NCI-H1092 (cell line): Measurements from ENCODE around the gene NCOR2.

ENCODE experiments used
- DNase-seq: peaks from one replicate; lab custom pipeline; 2025; lab: John Stamatoyannopoulos, UW

NCOR2 gene

GRCh38 chr12:124566997-124567672 is at the start of gene NCOR2:
Gene NCOR2 (minus strand): TSS chr12:124567612. CDS start chr12:124495251, 72,361 bp downstream.
- no peak for DNase-seq

- no peak for DNase-seq
Measured at GRCh38 chr12:124616394-124617221, 49.2 kb upstream of the NCOR2 start.

- no peak for DNase-seq
Measured at GRCh38 chr12:124614512-124615292, 47.3 kb upstream of the NCOR2 start.

- DNase-seq, result no peak
Measured at GRCh38 chr12:124613151-124613585, 45.8 kb upstream of the NCOR2 start.

- no peak for DNase-seq
Measured at GRCh38 chr12:124612410-124612680, 44.9 kb upstream of the NCOR2 start.

- DNase-seq, result no peak
Measured at GRCh38 chr12:124611559-124612409, 44.4 kb upstream of the NCOR2 start.

GRCh38 chr12:124610629-124611558 is 43.5 kb upstream of the NCOR2 start:
- no peak for DNase-seq

- DNase-seq, result no peak
Measured at GRCh38 chr12:124610021-124610612, 42.7 kb upstream of the NCOR2 start.

GRCh38 chr12:124609041-124609989 is 41.9 kb upstream of the NCOR2 start:
- peak; percentile 66 for DNase-seq

- no peak for DNase-seq
Measured at GRCh38 chr12:124608450-124608870, 41.0 kb upstream of the NCOR2 start.

GRCh38 chr12:124607681-124608425 is 40.4 kb upstream of the NCOR2 start:
- DNase-seq, result no peak

GRCh38 chr12:124605883-124606774 is 38.7 kb upstream of the NCOR2 start:
- no peak for DNase-seq

GRCh38 chr12:124605150-124605882 is 37.9 kb upstream of the NCOR2 start:
- DNase-seq, result no peak

- DNase-seq, result no peak
Measured at GRCh38 chr12:124604264-124604680, 36.9 kb upstream of the NCOR2 start.

GRCh38 chr12:124603831-124604251 is 36.4 kb upstream of the NCOR2 start:
- DNase-seq, result no peak

- no peak for DNase-seq
Measured at GRCh38 chr12:124603100-124603541, 35.7 kb upstream of the NCOR2 start.
